Endodermal cell (in vitro differentiated cells): ENCODE data around the gene MRPL14. TPM values are rescaled to one million over a fixed set of nuclear protein-coding genes. Genes with fewer than 3 reads are reported as not detected.

ENCODE experiments used
- DNase-seq: peaks from one replicate; pipeline ENCODE4 v3.0.0-alpha.2; 2017
- H3K27ac ChIP-seq: 2 replicates; pipeline ENCODE4 v1.5.1; 2013; ENCODE audit warnings: mild to moderate bottlenecking, low read depth, low read length, moderate library complexity
- H3K27me3 ChIP-seq: 2 replicates; pipeline ENCODE4 v1.6.1; 2013; ENCODE audit warnings: mild to moderate bottlenecking, low read length, moderate library complexity; ENCODE audit not compliant: insufficient read depth, control insufficient read depth, poor library complexity, severe bottlenecking
- H3K36me3 ChIP-seq: 2 replicates; pipeline ENCODE4 v1.7.0; 2013; ENCODE audit warnings: mild to moderate bottlenecking, low read length, moderate library complexity; ENCODE audit not compliant: control insufficient read depth, insufficient read depth
- H3K4me1 ChIP-seq: one replicate; pipeline ENCODE4 v1.7.0; 2013; ENCODE audit warnings: low read length; ENCODE audit not compliant: control insufficient read depth, insufficient read depth
- H3K4me3 ChIP-seq: 2 replicates; pipeline ENCODE4 v1.5.1; 2013; ENCODE audit warnings: mild to moderate bottlenecking, low read length, moderate library complexity
- H3K9ac ChIP-seq: 2 replicates; pipeline ENCODE4 v1.6.1; 2013; ENCODE audit warnings: mild to moderate bottlenecking, low read length, moderate library complexity; ENCODE audit not compliant: poor library complexity, severe bottlenecking; ENCODE audit errors: extremely low read depth
- H3K9me3 ChIP-seq: 2 replicates; pipeline ENCODE4 v1.6.1; 2013; ENCODE audit warnings: mild to moderate bottlenecking, low read length, moderate library complexity; ENCODE audit not compliant: control insufficient read depth
- H3K27ac Mint-ChIP-seq: 2 replicates; pipeline ENCODE4 v1.8.0; 2020; ENCODE audit warnings: mixed read lengths
- H3K27me3 Mint-ChIP-seq: 2 replicates; pipeline ENCODE4 v1.8.0; 2021; ENCODE audit warnings: mild to moderate bottlenecking, mixed read lengths; ENCODE audit not compliant: insufficient read depth
- H3K36me3 Mint-ChIP-seq: 2 replicates; pipeline ENCODE4 v1.8.0; 2020; ENCODE audit warnings: low read depth, mixed read lengths
- H3K4me1 Mint-ChIP-seq: 2 replicates; pipeline ENCODE4 v1.8.0; 2020; ENCODE audit warnings: mixed read lengths
- H3K4me3 Mint-ChIP-seq: 2 replicates; pipeline ENCODE4 v1.8.0; 2020; ENCODE audit warnings: mild to moderate bottlenecking, moderate library complexity, mixed read lengths
- H3K9me3 Mint-ChIP-seq: 2 replicates; pipeline ENCODE4 v1.8.0; 2020; ENCODE audit warnings: mild to moderate bottlenecking, mixed read lengths
- CTCF ChIP-seq: fragments of 200-600 bp; sonication (generic); conservative IDR thresholded peaks from 2 replicates; pipeline ENCODE4 v1.5.0; 2021; ENCODE audit warnings: antibody characterized with exemption, mild to moderate bottlenecking
- WGBS, 2 experiments: methylation state at CpG; one replicate each; pipeline versions ENCODE4 v1.1.5 to v1.1.7; 2013; ENCODE audit warnings: missing lambda C conversion rate in 2 of 2, mixed read lengths in 1 of 2; ENCODE audit not compliant: insufficient coverage in 1 of 2, insufficient read length in 1 of 2; 5-methylcytosine and 5-hydroxymethylcytosine counted together
- total RNA-seq, 2 donors: library from RNA; stranded (reverse); fragmentation: NEBNext Ultra II Directional in 1 of 2; extraction: Animal tissue kit (Norgen Biotek cat#: 25700) in 1 of 2; gene quantifications; 2 replicates in 1 of 2; 3 replicates in 1 of 2; pipeline ENCODE4 v1.2.1, GENCODE V29; 2021

MRPL14 gene
- total RNA-seq, 2 donors from 2014 or later: 66.5 to 69.6 TPM

GRCh38 chr6:44148306-44148705 lies 21.1 kb upstream of the MRPL14 start:
- Mint-ChIP-seq H3K27me3 (no peaks in the 10 kb centered on the region), H3K36me3 (peaks cover 43% of the 10 kb centered on the region)
- 81 to 92% methylated on average over 8 to 9 of the region's 9 CpGs for WGBS, 2 experiments

GRCh38 chr6:44147256-44147655 lies 20.0 kb upstream of the MRPL14 start:
- no peaks in the 10 kb centered on the region for H3K4me1 ChIP-seq
- H3K36me3 ChIP-seq: peaks cover 40% of the 10 kb centered on the region
- Mint-ChIP-seq H3K9me3 (no peaks in the 10 kb centered on the region), H3K4me1 (no peaks in the 10 kb centered on the region), H3K27me3 (no peaks in the 10 kb centered on the region), H3K36me3 (peaks cover 49% of the 10 kb centered on the region), H3K27ac (no peak overlapping the region), H3K4me3 (no peak overlapping the region)
- no peaks in the 10 kb centered on the region for H3K9me3 ChIP-seq
- no peak overlapping the region for H3K27ac ChIP-seq
- H3K9ac ChIP-seq: no peak overlapping the region
- TF ChIP-seq CTCF: no peak
- no peak for DNase-seq
- no peak overlapping the region for H3K4me3 ChIP-seq
- H3K27me3 ChIP-seq: no peaks in the 10 kb centered on the region
- 95 to 97% methylated on average over 4 to 7 of the region's 7 CpGs for WGBS, 2 experiments

More at GRCh38 chr6:44148306-44148705, 21.1 kb upstream of the MRPL14 start:
- Mint-ChIP-seq H3K27ac (no peak overlapping the region), H3K4me3 (no peak overlapping the region), H3K4me1 (no peaks in the 10 kb centered on the region), H3K9me3 (no peaks in the 10 kb centered on the region)
- no peak for DNase-seq
- no peaks in the 10 kb centered on the region for H3K4me1 ChIP-seq
- H3K9me3 ChIP-seq: no peaks in the 10 kb centered on the region
- peaks cover 33% of the 10 kb centered on the region for H3K36me3 ChIP-seq
- TF ChIP-seq CTCF: no peak
- H3K27ac ChIP-seq: no peak overlapping the region
- H3K27me3 ChIP-seq: no peaks in the 10 kb centered on the region
- H3K4me3 ChIP-seq: no peak overlapping the region
- no peak overlapping the region for H3K9ac ChIP-seq

- Histone ChIP-seq H3K4me3 (no peak overlapping the region), H3K27ac (no peak overlapping the region), H3K4me1 (no peaks in the 10 kb centered on the region), H3K9ac (no peak overlapping the region), H3K9me3 (no peaks in the 10 kb centered on the region), H3K36me3 (peaks cover 44% of the 10 kb centered on the region), H3K27me3 (no peaks in the 10 kb centered on the region)
- WGBS, 2 experiments: 93 to 100% methylated on average over 9 to 10 of the region's 10 CpGs
- H3K27ac Mint-ChIP-seq: no peak overlapping the region
- TF ChIP-seq CTCF: no peak
- no peaks in the 10 kb centered on the region for H3K27me3 Mint-ChIP-seq
- H3K9me3 Mint-ChIP-seq: no peaks in the 10 kb centered on the region
- H3K36me3 Mint-ChIP-seq: peaks cover 52% of the 10 kb centered on the region
- H3K4me1 Mint-ChIP-seq: no peaks in the 10 kb centered on the region
- no peak for DNase-seq
- no peak overlapping the region for H3K4me3 Mint-ChIP-seq
These were observed 19.4 kb upstream of the MRPL14 start for GRCh38 chr6:44146685-44147084.
